AG04449 (cell line): Measurements from ENCODE around the gene MAGEB10.
"Not testable (repeated sequence)": the region's sequence is repeated elsewhere in the genome, so short reads cannot be mapped to it uniquely, and the experiment has no call there.

Source experiments
- CTCF ChIA-PET: fragments of 350-600 bp; formaldehyde crosslinking; extraction: SDS; loops from one replicate; lab custom pipeline; 2021; ENCODE audit warnings: antibody characterized with exemption; lab: Yijun Ruan, JAX
- POLR2A ChIA-PET: fragments of 400-600, 350-600 bp; formaldehyde crosslinking; extraction: SDS; loops from one replicate; lab custom pipeline; 2020; ENCODE audit warnings: antibody characterized with exemption, inconsistent platforms; lab: Yijun Ruan, JAX
- DNase-seq: peaks from one replicate; pipeline ENCODE4 v3.0.0-alpha.2; 2010; ENCODE audit warnings: low read depth, low spot score
- H3K4me3 ChIP-seq: 2 replicates; pipeline ENCODE4 v1.5.1; 2011; ENCODE audit warnings: low read depth, mild to moderate bottlenecking, control low read depth, low read length
- CTCF ChIP-seq: IDR thresholded peaks from one replicate; pipeline ENCODE4 v1.5.1; 2011; ENCODE audit warnings: mild to moderate bottlenecking, moderate library complexity, low read length, control low read depth, inconsistent platforms; ENCODE audit not compliant: insufficient read depth; ENCODE audit errors: missing control alignments

MAGEB10 gene

GRCh38 chrX:27808226-27808625, 436 bp downstream of the MAGEB10 start:
- POLR2A ChIA-PET: no interaction called here
- H3K4me3 ChIP-seq: no peak overlapping the region
- no peak for TF ChIP-seq CTCF
- no peak for DNase-seq
- CTCF ChIA-PET: no interaction called here

GRCh38 chrX:27808991-27809859, 1.4 kb downstream of the MAGEB10 start:
- POLR2A ChIA-PET, CTCF ChIA-PET: not testable (repeated sequence)

GRCh38 chrX:27815209-27815608, 7.4 kb downstream of the MAGEB10 start:
- no peak overlapping the region for H3K4me3 ChIP-seq
- DNase-seq: no peak
- ChIA-PET POLR2A (no interaction called here), CTCF (no interaction called here)
- TF ChIP-seq CTCF: no peak

More at GRCh38 chrX:27808991-27809859, 1.4 kb downstream of the MAGEB10 start:
- H3K4me3 ChIP-seq, DNase-seq: not testable (repeated sequence)

- TF ChIP-seq CTCF: no peak
- CTCF ChIA-PET: no interaction called here
- no peak overlapping the region for H3K4me3 ChIP-seq
- DNase-seq: no peak
- POLR2A ChIA-PET: no interaction called here
These were observed 16.0 kb downstream of the MAGEB10 start for GRCh38 chrX:27823812-27824211.

GRCh38 chrX:27838185-27838584, 30.4 kb downstream of the MAGEB10 start:
- H3K4me3 ChIP-seq: no peak overlapping the region
- no peak for TF ChIP-seq CTCF
- DNase-seq: no peak
- CTCF ChIA-PET: no interaction called here
- POLR2A ChIA-PET: no interaction called here

- ChIA-PET POLR2A (no interaction called here), CTCF (no interaction called here)
- TF ChIP-seq CTCF: no peak
- H3K4me3 ChIP-seq: no peak overlapping the region
- no peak for DNase-seq
These were observed 33.1 kb downstream of the MAGEB10 start for GRCh38 chrX:27840881-27841280.

- H3K4me3 ChIP-seq: no peak overlapping the region
- no peak for TF ChIP-seq CTCF
- POLR2A ChIA-PET: no interaction called here
- CTCF ChIA-PET: no interaction called here
- DNase-seq: no peak
These were observed 35.1 kb downstream of the MAGEB10 start for GRCh38 chrX:27842859-27843258.
